Amniotic stem cell (primary cell): ENCODE measurements around the gene TMEM74B.
"Not testable (repeated sequence)": the region's sequence is repeated elsewhere in the genome, so short reads cannot be mapped to it uniquely, and the experiment has no call there.

Experiments used
- DNase-seq: peaks from one replicate; lab custom pipeline; 2025; lab: John Stamatoyannopoulos, UW

TMEM74B gene

DNA sequence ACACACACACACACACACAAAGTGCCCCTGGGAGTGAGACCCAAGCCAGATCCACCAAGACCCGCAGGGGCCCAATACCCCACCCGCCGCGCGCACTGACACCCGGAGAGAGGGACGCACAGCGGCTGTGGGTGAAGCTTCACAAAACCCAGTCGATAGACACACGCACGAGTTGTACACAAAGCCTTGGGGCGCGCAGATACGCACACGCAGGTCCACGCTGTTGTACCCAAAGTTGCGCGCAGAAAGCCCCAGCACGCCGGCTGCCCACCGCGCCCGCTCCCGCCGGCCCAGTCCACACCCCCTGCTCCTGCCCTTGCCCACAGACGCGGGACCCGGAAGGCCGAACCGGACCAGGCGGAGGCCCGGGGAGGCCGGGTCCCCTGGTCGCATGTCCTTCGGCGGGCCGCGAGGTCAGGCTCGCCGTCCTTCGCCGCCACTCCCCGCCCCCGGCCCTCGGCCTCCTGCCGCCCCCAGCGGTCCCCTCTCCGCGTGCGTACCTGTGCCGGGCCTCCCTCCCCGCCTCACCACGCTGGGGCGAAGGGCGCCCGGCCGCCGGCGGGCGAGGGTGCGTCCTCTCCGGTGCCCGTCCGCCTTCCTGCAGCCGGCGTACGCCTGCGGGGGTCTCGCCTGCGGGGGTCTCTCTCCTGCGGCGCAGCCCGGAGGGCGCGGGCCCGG is at the start of gene TMEM74B:
Gene TMEM74B (minus strand): TSS at position 344 of the 678 bp plus-strand sequence. CDS start 1,180 bp downstream, outside the sequence.
- DNase-seq, result no peak

DNA sequence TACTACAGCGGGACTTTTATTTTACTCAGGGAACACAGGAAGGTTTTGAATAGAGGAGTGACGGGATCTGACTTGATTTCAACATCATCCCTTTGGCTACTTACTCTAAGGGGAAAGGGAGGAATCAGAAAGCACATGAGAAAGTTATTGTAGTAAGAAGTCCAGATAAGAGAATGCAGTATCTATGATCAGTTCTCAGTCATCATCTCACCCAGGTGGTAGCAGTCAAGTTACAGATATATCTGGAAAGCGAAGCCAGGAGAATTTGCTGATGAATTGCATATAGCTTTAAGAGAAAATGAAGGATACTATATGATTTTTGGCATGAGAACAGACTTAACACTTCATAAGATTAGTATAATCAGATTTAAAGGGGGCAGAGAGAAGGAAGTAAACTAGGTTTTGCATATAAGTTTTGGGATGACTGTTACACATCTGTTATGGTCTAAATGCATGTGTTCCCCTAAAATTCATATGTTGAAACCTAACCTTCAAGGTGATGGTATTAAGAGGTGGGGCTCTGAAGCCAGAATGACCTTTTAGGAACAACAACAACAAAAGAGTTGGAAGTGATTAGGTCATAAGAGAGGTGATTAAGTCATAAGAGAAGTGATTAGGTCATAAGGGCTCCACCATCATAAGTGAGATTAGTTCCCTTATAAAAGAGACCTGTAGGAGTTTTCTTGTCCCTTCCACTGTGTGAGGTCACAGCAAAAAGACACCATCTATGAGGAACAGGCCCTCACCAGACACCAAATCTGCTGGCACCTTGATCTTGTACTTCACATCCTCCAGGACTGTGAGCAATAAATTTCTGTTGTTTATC is 47.7 kb upstream of the TMEM74B start:
- DNase-seq, result no peak

DNA sequence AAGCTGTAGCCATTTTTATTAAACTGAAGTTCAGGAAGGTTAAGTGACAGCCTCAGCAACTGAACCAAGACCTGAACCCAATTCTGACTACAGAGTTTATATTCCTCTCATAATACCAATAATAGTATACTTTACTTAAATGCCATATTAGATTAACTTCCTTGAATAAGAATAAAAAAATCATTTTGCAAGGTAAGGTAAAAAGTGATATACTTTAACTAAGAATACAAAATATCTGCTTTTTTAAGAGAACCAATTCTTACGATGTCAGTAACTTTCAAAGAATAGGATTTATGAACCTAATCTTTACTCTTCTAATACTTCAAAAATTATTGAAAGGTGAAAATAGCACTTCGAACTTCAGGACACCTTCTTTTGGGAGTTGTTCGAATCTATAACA is 44.8 kb upstream of the TMEM74B start:
- DNase-seq, result no peak

DNA sequence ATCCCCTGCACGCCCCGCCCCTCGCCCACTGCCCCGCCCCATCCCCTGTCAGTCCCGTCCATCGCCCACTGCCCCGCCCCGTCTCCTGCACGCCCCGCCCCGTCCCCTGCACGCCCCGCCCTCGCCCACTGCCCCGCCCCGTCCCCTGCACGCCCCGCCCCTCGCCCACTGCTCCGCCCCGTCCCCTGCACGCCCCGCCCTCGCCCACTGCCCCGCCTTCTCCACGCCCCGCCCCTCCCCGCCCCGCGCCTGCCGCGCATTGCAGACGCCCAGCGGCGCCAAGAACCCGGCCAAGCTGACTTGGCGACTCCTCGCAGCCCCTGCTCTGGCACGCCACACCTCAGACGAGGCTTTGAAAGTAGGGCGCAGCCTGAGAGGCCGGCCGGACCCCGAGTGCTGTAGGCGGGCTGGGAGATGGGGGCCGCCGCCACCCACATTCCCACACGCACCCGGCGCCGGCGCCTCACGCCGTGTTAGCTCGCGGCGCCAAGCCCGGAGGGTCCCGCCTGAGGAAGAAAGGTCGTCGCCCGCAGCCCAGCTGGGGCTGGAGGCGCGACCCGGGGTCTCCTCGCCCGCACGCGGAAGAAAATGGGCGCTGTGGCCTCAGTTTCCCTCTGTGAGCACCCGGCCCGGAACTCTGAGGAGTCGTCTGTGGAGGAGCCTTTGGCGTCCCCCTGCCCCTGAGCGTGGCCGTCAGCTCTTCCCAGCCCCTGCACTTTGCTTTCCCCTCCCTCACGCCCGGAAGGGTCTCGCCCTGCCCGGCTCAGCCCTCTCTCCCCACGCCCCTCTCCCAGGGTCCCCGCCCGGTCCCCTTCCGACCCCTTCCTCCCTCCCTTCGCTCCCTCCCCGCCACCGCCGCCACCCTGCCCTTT is 41.2 kb upstream of the TMEM74B start, which contains the start of gene RAD21L1:
Gene RAD21L1 (plus strand): TSS at position 262 of the 872 bp plus-strand sequence. CDS start 2,410 bp downstream, outside the sequence.
- DNase-seq, result peak; percentile 61

DNA sequence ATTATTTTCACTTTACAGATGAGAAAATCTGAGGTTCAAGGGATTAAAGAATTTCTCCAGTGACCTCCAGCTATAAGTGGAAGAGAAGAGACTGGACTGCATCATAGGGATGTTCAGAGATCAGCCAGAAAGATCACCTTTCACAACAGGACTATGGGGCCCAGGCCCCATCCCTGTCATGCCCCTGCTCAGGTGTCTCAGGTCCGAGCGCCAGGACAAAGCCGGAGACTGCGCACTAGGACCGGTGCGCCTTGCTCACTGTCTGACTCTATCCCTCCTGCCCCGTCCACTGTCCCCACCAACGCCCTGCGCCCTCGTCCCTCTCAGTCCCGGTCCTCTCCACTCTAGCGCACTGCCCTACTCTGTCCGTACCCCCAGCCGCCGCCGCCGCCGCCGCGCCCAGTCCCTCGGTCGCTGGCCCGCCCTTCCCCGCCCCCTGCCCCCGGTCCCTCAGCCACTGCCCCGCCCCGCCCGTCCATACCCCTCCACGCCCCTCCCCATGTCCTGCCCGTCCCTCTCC is 40.5 kb upstream of the TMEM74B start:
- no peak for DNase-seq

GRCh38 chr20:1224205-1224890 is 39.6 kb upstream of the TMEM74B start:
- no peak for DNase-seq

- not testable (repeated sequence) for DNase-seq
Observed at GRCh38 chr20:1222750-1223149, 38.0 kb upstream of the TMEM74B start.

- not testable (repeated sequence) for DNase-seq
Observed at GRCh38 chr20:1216527-1217427, 32.0 kb upstream of the TMEM74B start.

GRCh38 chr20:1215386-1216170 is 30.8 kb upstream of the TMEM74B start:
- DNase-seq, result no peak

DNA sequence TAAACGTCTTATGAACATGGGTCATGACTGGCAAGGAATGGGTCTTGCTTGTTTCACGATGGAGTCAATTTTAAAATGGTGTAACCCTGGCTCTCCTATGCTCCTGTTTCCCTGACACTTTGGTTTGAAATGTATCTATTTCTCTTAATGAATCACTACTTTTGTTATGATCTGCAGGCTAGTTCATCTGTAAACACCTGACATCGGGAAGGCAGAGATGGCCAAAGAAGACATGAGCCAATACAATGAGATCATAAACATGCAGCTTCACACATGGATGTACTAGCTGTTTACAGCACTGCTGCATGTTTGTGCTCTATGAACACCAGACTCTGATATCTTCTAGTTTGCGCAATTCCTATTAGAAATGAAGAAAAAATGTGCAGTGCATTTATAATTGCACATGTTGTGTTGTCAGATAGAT is 30.1 kb upstream of the TMEM74B start:
- no peak for DNase-seq

- DNase-seq, result peak; percentile 54
Observed at GRCh38 chr20:1212607-1213396, 28.0 kb upstream of the TMEM74B start.

GRCh38 chr20:1212023-1212422 is 27.2 kb upstream of the TMEM74B start:
- no peak for DNase-seq

GRCh38 chr20:1210501-1210900 is 25.7 kb upstream of the TMEM74B start:
- no peak for DNase-seq

- no peak for DNase-seq
Observed at GRCh38 chr20:1209447-1210387, 24.9 kb upstream of the TMEM74B start.

DNA sequence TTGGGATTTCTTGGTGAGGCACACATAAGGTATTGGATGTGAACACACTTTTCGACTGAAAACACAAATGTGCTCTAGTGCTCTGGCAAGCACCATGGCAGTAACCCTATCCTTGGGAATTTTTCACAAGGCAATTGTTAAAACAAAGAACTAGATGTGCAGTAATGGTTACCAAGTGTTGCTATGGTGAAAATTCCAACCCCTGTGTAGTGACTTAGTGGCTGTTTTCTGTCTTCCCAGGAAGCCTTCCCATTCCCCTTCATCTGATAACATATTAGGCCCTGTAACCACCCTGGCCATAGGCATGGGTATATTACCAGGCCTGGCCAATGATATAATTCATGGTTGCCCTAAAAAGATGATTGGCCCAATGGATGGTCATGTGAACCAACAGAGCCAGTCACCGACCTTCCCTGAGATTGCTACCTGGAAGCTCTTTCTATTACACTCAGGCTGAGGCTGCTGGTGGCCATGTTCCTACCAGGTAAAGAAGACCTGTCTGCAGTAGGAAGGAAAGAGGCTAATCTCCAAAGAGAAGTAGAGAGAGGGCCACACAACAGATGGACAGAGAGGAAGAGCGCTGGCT is 22.6 kb upstream of the TMEM74B start:
- no peak for DNase-seq

DNA sequence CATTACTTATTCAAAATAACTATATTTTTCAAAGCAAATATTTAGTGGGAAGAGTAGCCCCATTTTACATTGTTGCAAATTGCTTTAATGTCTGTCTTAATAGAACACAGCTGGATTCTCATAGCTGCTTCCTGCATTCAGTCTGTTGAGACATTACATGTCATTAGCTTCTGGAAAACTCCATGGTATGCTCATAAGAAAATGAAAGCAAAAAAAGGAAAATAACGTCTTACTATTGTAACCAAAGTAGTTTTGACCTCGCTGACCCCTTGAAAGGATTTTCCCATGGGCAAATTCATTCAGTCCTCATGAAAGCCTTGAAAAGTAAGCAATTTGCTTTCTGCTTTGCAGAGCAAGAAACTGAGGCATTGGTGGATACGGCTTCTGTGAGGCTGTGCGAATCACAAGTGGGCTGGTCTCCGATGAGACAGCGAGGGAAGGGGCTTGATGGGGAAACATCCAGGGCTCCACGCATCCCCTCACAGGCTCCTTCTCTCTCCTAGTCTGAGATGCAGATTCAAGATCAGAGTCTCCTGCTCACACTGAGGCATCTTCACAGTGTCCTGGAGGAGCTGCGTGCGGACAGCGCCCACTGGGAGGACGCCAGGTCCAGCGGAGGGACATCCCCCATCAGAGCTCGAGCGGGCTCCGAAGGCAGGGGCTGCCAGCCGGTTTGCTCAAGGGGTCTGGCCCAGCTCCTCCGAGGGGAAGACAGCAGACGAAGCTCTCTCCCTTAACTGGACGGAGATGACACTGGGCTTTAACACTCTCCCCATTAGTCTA is 21.8 kb upstream of the TMEM74B start:
- no peak for DNase-seq
